NCI-H1930 (cell line): ENCODE data around the gene HDAC9.
"Not testable (repeated sequence)": the region's sequence is repeated elsewhere in the genome, so short reads cannot be mapped to it uniquely, and the experiment has no call there.

ENCODE experiments used
- DNase-seq, 2 experiments: peaks; one replicate each; lab custom pipeline; 2025; lab: John Stamatoyannopoulos, UW

The HDAC9 gene

DNA sequence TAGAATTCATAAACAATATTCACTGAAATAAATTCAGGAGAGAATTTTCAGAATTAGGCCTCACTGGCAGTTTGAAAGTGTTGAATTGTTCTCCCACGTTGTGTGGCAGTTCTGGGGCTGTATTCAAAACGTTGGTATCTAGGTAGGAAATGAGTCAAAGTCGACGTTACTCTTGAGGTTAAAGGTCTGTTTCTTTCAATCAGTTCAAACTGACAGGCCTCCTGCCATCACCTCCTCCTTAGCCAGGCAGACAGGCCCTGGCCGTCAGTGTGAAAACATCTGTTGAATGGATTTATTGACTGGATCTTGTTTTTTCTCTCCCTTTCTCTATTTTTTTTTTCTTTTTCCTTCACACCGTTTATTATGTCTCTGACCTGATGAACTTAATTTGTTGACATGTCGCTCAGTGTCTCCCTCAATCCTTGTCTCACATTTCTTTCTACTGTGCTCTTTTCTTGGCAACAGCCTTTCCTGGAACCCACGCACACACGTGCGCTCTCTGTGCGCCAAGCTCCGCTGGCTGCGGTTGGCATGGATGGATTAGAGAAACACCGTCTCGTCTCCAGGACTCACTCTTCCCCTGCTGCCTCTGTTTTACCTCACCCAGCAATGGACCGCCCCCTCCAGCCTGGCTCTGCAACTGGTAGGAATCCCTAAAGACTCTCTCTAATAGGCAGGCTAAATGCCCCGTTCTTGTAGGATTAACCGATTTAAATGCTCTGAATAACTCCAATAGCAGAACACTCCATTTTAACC, 231.7 kb downstream of the HDAC9 start:
- DNase-seq: no peak

GRCh38 chr7:18736012-18736411, 240.5 kb downstream of the HDAC9 start:
- not testable (repeated sequence) for DNase-seq

- no peak for DNase-seq
These were observed 245.0 kb downstream of the HDAC9 start for GRCh38 chr7:18740579-18740988.

DNA sequence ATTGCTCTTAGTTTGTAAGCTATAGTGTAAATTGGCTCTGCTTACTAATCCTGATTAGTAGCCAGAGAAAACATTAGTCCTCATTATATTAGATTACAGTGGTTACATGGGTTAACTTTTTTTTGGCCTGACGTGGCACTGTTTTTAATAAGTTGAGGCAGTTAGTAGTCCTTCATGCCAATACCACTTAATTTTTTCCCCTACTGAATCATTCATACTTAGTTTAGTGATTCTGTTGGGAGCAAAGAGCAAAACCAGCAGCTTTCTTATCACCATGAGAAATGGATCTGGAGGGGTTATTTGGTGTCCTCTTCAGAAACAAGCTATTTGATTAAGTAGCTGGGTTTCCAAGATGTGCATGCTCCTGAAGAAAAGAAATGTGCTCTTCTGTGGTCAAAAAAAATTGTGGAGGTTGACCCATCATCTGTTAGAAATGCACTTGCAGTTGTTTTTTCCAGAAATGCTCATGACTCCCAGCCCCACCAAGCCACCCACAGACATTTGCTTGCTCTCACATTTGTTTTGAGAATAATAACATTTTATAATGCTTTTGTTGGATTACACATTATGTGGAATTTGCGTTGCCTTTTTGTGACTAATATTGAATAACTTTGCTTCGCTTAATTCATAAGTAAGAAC, 258.5 kb downstream of the HDAC9 start:
- no peak for DNase-seq

GRCh38 chr7:18754766-18755165, 259.2 kb downstream of the HDAC9 start:
- no peak for DNase-seq

- DNase-seq: no peak
These were observed 260.2 kb downstream of the HDAC9 start for GRCh38 chr7:18755793-18756192.

- DNase-seq: no peak
These were observed 261.0 kb downstream of the HDAC9 start for GRCh38 chr7:18756378-18757050.

GRCh38 chr7:18760046-18760445, 264.5 kb downstream of the HDAC9 start:
- no peak for DNase-seq

DNA sequence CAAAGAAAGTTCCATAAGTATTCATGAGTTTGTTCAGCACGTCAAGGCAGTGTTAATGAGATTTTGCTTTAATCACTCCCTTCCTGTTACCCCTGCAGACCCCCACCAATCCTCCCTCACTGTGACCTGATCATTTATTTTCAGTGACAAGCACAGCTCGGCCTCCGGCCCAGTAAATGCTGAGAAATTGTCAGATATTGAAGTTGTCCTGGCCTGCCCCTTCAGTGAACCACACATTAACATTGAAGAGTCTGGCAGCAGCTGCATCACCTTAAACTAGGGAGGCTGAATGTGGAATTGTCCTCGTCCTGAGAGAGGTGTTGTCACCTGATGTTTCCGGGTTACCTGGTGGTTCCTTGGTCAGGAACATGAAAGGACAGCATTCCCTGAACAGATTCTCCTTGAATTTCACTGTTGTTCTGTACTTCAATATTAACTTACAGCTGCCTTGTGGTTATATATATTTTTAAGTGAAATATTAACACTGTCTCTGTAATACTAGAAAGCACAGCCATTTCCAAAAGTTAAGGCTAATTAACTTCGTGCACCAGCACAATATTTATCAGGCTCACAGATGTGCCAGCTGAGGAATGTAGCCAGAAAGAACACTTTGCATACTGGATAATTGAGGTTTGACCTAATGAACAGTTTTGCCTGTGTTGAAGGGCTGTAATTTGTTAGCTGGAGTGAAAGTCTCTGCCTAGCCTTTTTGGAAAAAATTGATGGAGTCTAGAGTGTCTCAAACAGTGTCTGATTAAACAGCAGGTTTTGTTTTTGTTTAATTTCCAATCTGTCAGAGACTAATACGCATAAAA, 265.3 kb downstream of the HDAC9 start:
- DNase-seq: no peak

DNA sequence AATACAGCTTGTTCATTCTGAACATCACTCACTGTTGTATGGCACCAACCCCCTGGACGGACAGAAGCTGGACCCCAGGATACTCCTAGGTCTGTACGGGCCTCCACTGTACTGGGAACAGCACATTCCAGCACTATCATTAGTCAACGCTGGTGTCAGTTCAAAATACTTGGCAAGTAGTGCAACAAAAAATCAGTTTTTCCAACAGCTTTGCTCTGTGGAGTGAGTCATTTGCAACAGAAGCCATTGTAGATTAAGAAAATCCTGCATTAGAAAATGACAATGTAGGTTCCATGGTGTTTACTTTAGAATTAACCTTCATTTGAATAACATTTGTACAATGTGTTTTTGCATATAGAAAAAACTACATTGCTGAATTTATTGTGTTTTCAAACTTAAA, 266.6 kb downstream of the HDAC9 start:
- no peak for DNase-seq

GRCh38 chr7:18768256-18768655, 272.7 kb downstream of the HDAC9 start:
- DNase-seq: no peak

DNA sequence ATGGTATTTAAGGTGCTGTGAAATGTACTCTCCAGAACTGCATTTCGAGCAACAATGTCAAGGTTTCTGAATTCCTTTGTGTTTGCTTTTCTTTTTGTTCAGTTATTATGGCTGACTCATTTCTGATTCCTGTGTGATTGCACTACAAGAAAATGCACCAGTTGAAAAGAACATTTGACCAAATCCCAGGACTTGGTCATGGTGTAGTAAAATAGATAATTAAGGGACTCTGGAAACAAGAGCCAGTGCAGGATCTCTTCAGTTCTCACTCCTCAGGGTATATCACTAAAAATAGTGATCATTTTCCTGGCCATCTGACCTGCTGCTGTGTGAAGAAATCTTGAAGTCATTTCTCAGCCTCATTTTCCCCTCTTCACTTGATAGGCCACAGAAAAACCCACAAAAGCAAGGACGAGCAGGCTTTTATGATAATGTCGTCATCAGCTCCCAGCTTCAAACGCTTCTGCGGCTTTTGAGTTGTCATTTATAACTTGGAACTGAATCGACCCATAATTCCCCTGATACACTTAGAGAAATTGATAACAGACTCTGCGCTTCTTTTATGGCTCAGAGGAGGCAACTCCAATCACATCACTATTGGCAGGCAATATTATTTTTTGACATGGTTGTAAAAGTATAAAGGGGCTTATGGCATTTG, 274.7 kb downstream of the HDAC9 start:
- no peak for DNase-seq

DNA sequence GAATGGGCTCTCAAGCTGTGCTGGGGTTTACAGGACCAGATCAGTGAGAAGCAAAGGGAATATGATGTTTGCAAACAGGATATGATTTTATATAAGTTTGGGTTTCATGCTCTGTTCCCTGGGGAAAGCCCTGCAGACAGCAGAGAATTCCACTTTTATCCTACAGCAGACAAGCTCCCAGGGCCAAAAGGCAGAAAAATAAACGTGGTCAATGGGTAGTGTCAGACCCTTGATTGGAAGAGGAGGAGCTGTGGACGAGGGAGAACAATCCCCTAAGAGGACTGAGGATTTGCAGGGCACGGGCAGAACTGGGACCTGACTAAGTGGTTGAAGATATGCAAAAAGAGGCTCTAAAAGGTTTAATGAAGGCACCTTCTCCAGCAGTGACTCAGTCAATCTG, 275.3 kb downstream of the HDAC9 start:
- DNase-seq: no peak

DNA sequence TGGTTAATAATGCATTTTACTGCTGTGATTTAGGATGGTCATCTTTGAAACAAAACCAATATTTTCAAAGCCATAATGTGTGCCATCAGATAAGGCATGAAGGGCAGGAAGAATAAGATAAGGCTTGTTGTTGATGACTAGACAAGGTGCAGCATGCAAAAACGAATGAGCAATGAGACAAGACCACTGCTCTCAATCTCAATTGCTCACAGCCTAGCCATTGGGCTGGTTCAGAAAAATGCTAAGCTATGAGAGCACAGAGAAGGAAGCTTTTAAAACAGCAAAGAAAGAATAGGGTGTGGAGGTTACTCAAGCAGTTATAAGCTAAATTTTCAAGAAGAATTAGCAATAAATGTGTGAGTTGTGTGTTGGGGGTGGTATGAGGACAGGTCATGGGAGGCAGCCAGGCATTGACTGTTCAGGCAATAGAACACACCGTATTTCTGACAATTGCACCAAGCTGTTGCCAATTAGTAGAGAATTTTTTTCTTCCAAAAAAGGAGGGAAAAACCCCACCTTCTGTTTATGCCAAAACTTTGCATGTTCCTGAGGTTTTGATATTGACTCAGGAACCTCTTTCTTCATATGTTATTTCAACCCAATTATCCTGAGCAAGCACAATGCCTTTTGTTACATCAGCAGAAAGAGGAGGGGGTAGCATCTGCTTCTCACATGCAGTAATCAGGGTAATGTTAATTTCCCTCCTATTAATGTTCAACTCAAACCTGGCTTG, 276.5 kb downstream of the HDAC9 start:
- no peak for DNase-seq

DNA sequence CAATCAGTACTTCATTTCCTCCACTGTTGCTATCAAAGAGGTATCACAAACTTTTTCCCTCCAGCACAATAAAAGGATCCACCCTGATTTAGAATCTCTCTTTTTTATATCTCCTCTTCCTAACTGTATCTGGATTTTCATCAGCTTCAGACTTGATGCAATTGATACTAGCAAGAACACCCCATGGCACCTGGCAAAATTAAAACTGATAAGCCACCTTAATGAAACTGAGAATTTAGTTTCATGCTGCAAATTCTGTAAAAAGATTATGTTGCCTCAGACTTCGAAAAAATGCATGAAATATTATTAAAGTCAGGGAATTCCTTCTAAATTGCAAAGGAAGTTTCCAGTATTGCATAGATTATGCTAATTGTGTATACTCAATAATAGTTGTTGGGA, 277.0 kb downstream of the HDAC9 start:
- DNase-seq: no peak

- DNase-seq: no peak
These were observed 281.8 kb downstream of the HDAC9 start for GRCh38 chr7:18777314-18777713.

DNA sequence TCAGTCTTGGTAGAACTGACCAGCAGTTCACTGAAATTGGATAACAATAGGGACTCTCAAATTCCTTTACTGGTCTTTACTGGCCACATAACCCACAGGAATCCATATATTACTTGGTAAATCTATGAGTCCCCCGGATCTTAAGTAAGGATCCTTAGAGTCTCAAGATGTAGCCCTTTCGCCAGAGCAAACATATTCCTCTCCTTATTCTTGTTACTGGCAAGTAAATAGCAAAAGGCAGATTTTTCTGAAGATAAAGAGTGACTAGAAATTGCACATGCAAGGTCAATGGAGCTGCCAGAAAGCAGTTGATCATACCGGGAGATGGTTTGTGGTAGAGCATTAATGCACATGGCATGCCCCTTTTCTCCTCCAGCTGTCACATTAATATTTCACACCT, 283.0 kb downstream of the HDAC9 start:
- DNase-seq: no peak

DNA sequence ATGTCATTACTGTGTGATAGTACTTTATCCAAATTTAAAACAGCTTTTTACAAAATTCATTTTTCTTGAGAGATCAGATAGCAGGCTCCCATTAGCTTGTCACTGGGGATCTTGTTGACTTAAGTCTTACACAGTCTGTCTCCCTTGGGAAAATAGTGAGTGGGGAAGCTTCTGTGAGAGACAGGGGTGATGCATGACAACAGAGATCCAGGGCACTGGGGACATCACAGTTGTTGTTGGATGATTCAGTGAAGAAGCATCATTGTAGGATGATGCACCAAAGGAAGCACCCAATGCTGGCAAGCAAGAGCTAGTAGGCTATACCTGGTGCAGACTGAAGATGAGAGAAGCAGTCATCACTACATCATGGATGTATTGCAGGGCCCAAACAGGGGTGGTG, 284.7 kb downstream of the HDAC9 start:
- DNase-seq: no peak

- DNase-seq: no peak
These were observed 285.4 kb downstream of the HDAC9 start for GRCh38 chr7:18780938-18781337.

- DNase-seq: no peak
These were observed 290.7 kb downstream of the HDAC9 start for GRCh38 chr7:18786196-18786727.

- DNase-seq: no peak
These were observed 291.2 kb downstream of the HDAC9 start for GRCh38 chr7:18786796-18787195.
